GM19463 (cell line): Measurements from ENCODE around the gene EPS8L1.

ENCODE experiments used
- ATAC-seq: cut with Tn5 transposase; IDR thresholded peaks from one replicate; pipeline ENCODE4 v1.9.1; 2021; ENCODE audit warnings: mild to moderate bottlenecking, moderate library complexity; ENCODE audit not compliant: unreplicated experiment

The EPS8L1 gene

GRCh38 chr19:55080121-55080967 is 4.7 kb downstream of the EPS8L1 start:
- no peak for ATAC-seq

- peak; percentile 67 for ATAC-seq
Observed at GRCh38 chr19:55080968-55081769, 5.5 kb downstream of the EPS8L1 start.

GRCh38 chr19:55081770-55082019 is 6.0 kb downstream of the EPS8L1 start:
- ATAC-seq = no peak

GRCh38 chr19:55082020-55082851 is 6.6 kb downstream of the EPS8L1 start:
- ATAC-seq = no peak

GRCh38 chr19:55083004-55083850 is 7.6 kb downstream of the EPS8L1 start:
- ATAC-seq = no peak

GRCh38 chr19:55084416-55084815 is 8.7 kb downstream of the EPS8L1 start:
- no peak for ATAC-seq

- ATAC-seq = no peak
Observed at GRCh38 chr19:55085923-55086715, 10.4 kb downstream of the EPS8L1 start.

GRCh38 chr19:55086730-55087541 is 11.3 kb downstream of the EPS8L1 start:
- no peak for ATAC-seq

GRCh38 chr19:55087542-55087901 is 11.9 kb downstream of the EPS8L1 start:
- ATAC-seq = no peak

- no peak for ATAC-seq
Observed at GRCh38 chr19:55088021-55088451, 12.4 kb downstream of the EPS8L1 start.

GRCh38 chr19:55088543-55089341 is 13.1 kb downstream of the EPS8L1 start:
- ATAC-seq = no peak

GRCh38 chr19:55089342-55089944 is 13.8 kb downstream of the EPS8L1 start:
- ATAC-seq = no peak

GRCh38 chr19:55090564-55090963 is 14.9 kb downstream of the EPS8L1 start:
- ATAC-seq = no peak

- no peak for ATAC-seq
Observed at GRCh38 chr19:55091126-55091910, 15.6 kb downstream of the EPS8L1 start.

GRCh38 chr19:55091955-55092354 is 16.3 kb downstream of the EPS8L1 start:
- no peak for ATAC-seq

GRCh38 chr19:55092423-55093318 is 17.0 kb downstream of the EPS8L1 start:
- ATAC-seq = no peak
